IMR-90 (cell line): ENCODE data around the gene KAZN. TPM values are rescaled to one million over a fixed set of nuclear protein-coding genes. Genes with fewer than 3 reads are reported as not detected.

Source experiments
- ATAC-seq: fragments of 200-7000 bp; cut with Tn5 transposase; 2 replicates; pipeline ENCODE4 v1.9.1; 2020; ENCODE audit warnings: low read depth, mild to moderate bottlenecking, moderate library complexity
- BruUV-seq: library from RNA; stranded (reverse); fragments of 400-500 nt; replicated peaks from 2 replicates; lab custom pipeline; 2021; lab: Mats Ljungman, UMichigan
- CTCF ChIA-PET: fragments of 300-600 bp; formaldehyde crosslinking; extraction: SDS; loops from one replicate; lab custom pipeline; 2021; ENCODE audit warnings: antibody characterized with exemption; lab: Yijun Ruan, JAX
- POLR2A ChIA-PET: fragments of 300-600 bp; sonication (Branson Sonifier 250); formaldehyde crosslinking; loops from one replicate; lab custom pipeline; 2022; ENCODE audit warnings: antibody characterized with exemption; ENCODE audit not compliant: unreplicated experiment; lab: Charles Lee
- DNase-seq: peaks from one replicate; pipeline ENCODE4 v3.0.0; 2013
- H2AFZ ChIP-seq: replicated peaks from 2 replicates; pipeline ENCODE3; 2013; ENCODE audit warnings: low read length, mild to moderate bottlenecking; ENCODE audit not compliant: poor library complexity
- H2AK5ac ChIP-seq: 2 replicates; pipeline ENCODE4 v1.6.1; 2013; ENCODE audit warnings: low read depth, low read length, inconsistent platforms
- H2AK9ac ChIP-seq: replicated peaks from 2 replicates; pipeline ENCODE3; 2013; ENCODE audit warnings: mild to moderate bottlenecking, low read depth, low read length, moderate library complexity; ENCODE audit not compliant: poor library complexity
- H2BK120ac ChIP-seq: 2 replicates; pipeline ENCODE4 v1.6.1; 2013; ENCODE audit warnings: low read depth, low read length, inconsistent platforms
- H2BK15ac ChIP-seq: 3 replicates; pipeline ENCODE4 v1.6.1; 2013; ENCODE audit warnings: low read depth, low read length, inconsistent platforms
- H2BK20ac ChIP-seq: 2 replicates; pipeline ENCODE4 v1.6.1; 2013; ENCODE audit warnings: low read depth, mild to moderate bottlenecking, inconsistent platforms, low read length, moderate library complexity
- H2BK5ac ChIP-seq: 2 replicates; pipeline ENCODE4 v1.6.1; 2013; ENCODE audit warnings: mild to moderate bottlenecking, low read depth, low read length, inconsistent platforms; ENCODE audit not compliant: poor library complexity, severe bottlenecking
- H3K14ac ChIP-seq: replicated peaks from 2 replicates; pipeline ENCODE4 v1.6.1; 2013; ENCODE audit warnings: low read depth, low read length, inconsistent platforms
- H3K18ac ChIP-seq: 2 replicates; pipeline ENCODE4 v1.6.1; 2013; ENCODE audit warnings: low read depth, low read length, control low read depth
- H3K23ac ChIP-seq: 2 replicates; pipeline ENCODE4 v1.6.1; 2013; ENCODE audit warnings: low read depth, low read length, inconsistent platforms
- H3K27ac ChIP-seq: 2 replicates; pipeline ENCODE4 v1.5.1; 2013; ENCODE audit warnings: mild to moderate bottlenecking, control low read depth, low read length; ENCODE audit not compliant: insufficient read depth
- H3K27me3 ChIP-seq: 2 replicates; pipeline ENCODE4 v1.6.1; 2013; ENCODE audit warnings: low read length; ENCODE audit not compliant: control insufficient read depth, insufficient read depth
- H3K36me3 ChIP-seq: 2 replicates; pipeline ENCODE4 v1.6.1; 2013; ENCODE audit warnings: low read length, mixed read lengths; ENCODE audit not compliant: control insufficient read depth, insufficient read depth
- H3K4ac ChIP-seq: 2 replicates; pipeline ENCODE4 v1.6.1; 2013; ENCODE audit warnings: low read depth, low read length, inconsistent platforms
- H3K4me1 ChIP-seq: 2 replicates; pipeline ENCODE4 v1.6.1; 2013; ENCODE audit warnings: low read length, mixed read lengths; ENCODE audit not compliant: control insufficient read depth, insufficient read depth
- H3K4me2 ChIP-seq: 2 replicates; pipeline ENCODE4 v1.6.1; 2013; ENCODE audit warnings: low read depth, mild to moderate bottlenecking, control low read depth, low read length, moderate library complexity
- H3K4me3 ChIP-seq: 2 replicates; pipeline ENCODE4 v1.5.1; 2013; ENCODE audit warnings: low read depth, mild to moderate bottlenecking, control low read depth, low read length, moderate library complexity; ENCODE audit not compliant: insufficient read depth
- H3K56ac ChIP-seq: 2 replicates; pipeline ENCODE4 v1.6.1; 2013; ENCODE audit warnings: low read length, inconsistent platforms; ENCODE audit not compliant: insufficient read depth; ENCODE audit errors: extremely low read depth
- H3K79me1 ChIP-seq, 2 experiments: 2 replicates each; pipeline ENCODE4 v1.6.1; 2013; ENCODE audit warnings: low read length in 2 of 2, inconsistent platforms in 1 of 2, low read depth in 1 of 2
- H3K9ac ChIP-seq: 2 replicates; pipeline ENCODE4 v1.6.1; 2013; ENCODE audit warnings: low read depth, low read length, control low read depth
- H3K9me1 ChIP-seq: 2 replicates; pipeline ENCODE4 v1.6.1; 2013; ENCODE audit warnings: low read length, inconsistent platforms; ENCODE audit not compliant: insufficient read depth
- H3K9me3 ChIP-seq: 2 replicates; pipeline ENCODE4 v1.6.1; 2013; ENCODE audit warnings: low read length; ENCODE audit not compliant: control insufficient read depth, insufficient read depth
- H4K20me1 ChIP-seq: 2 replicates; pipeline ENCODE4 v1.6.1; 2013; ENCODE audit warnings: low read length, inconsistent platforms; ENCODE audit not compliant: insufficient read depth
- H4K5ac ChIP-seq: 2 replicates; pipeline ENCODE4 v1.6.1; 2013; ENCODE audit warnings: mild to moderate bottlenecking, low read depth, low read length, control low read depth
- H4K8ac ChIP-seq, 2 experiments: 2 replicates each; pipeline ENCODE4 v1.6.1; 2013; ENCODE audit warnings: low read depth in 2 of 2, low read length in 2 of 2, control low read depth in 1 of 2, inconsistent platforms in 1 of 2
- H4K91ac ChIP-seq: 2 replicates; pipeline ENCODE4 v1.6.1; 2013; ENCODE audit warnings: low read depth, low read length, inconsistent platforms; ENCODE audit not compliant: insufficient read depth
- CTCF ChIP-seq: conservative IDR thresholded peaks from 2 replicates; pipeline ENCODE4 v1.5.1; 2012; ENCODE audit warnings: mild to moderate bottlenecking, low read depth, low read length, improper control_type of control experiment
- POLR2A ChIP-seq: IDR thresholded peaks from 2 replicates; pipeline ENCODE4 v1.6.1; 2012; ENCODE audit warnings: mild to moderate bottlenecking, low read depth, low read length
- RAD21 ChIP-seq: IDR thresholded peaks from 2 replicates; pipeline ENCODE4 v1.6.1; 2012; ENCODE audit warnings: low read length, improper control_type of control experiment
- WGBS, 2 experiments: methylation state at CpG; one replicate each; pipeline versions ENCODE4 v1.1.5 to v1.1.7; 2013; ENCODE audit warnings: missing lambda C conversion rate in 2 of 2; ENCODE audit not compliant: insufficient read length in 1 of 2; ENCODE audit errors: extremely low coverage in 2 of 2; 5-methylcytosine and 5-hydroxymethylcytosine counted together
- dilution Hi-C: fragments of 300-500 bp; cut with HindIII; formaldehyde crosslinking; loops from one replicate; pipeline ENCODE4 v1.14.3; 2018; ENCODE audit warnings: low sequenced_read_pairs; ENCODE audit not compliant: unreplicated experiment
- in situ Hi-C: fragments of 300-500 bp; cut with MboI; formaldehyde crosslinking; loops from 3 replicates; pipeline ENCODE4 v1.14.3; 2019; ENCODE audit warnings: low sequenced_read_pairs, inconsistent platforms, mixed read lengths
- intact Hi-C: fragments of 100-400 bp; cut with micrococcal nuclease; formaldehyde crosslinking; loops from 2 replicates; pipeline ENCODE4 v1.10.0; 2022
- polyA plus RNA-seq, 3 experiments: library from polyadenylated mRNA; depleted of rRNA; stranded (reverse); fragments of >200 nt; gene quantifications; 2 replicates each; pipeline ENCODE4 v1.2.3, GENCODE V29; 2012; ENCODE audit warnings: low replicate concordance in 1 of 3
- total RNA-seq: library from RNA; depleted of rRNA; stranded (reverse); fragments of >200 nt; gene quantifications from 2 replicates; pipeline ENCODE4 v1.2.3, GENCODE V29; 2012

Gene KAZN
- total and polyA plus RNA-seq, 2 of the 4 experiments (the other 2 are of a cell fraction): 5.2 to 10.5 TPM

DNA sequence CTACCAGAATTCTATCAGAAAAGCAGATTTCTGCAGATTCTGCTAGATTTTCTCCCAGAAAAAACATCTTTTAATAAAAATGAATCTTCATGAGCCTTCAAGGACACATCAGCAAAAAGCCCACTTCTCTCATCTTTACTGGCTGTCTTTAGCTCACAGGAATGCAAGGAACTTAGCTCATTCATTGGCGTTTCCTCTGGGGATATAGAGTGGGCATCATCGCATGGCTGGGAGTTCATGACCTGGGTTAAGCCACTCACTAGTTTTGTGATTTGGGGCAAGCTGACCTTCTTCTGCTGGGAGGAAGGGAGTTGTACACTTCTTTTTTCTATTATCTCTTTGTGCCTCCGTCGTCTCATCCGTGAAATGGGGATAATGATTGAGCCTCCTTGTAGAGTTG, 149.7 kb downstream of the KAZN start:
- Histone ChIP-seq H3K56ac (no peak overlapping the region), H3K14ac (no peak overlapping the region), H3K9me1 (no peaks in the 10 kb centered on the region), H4K8ac (no peak overlapping the region), H3K23ac (no peak overlapping the region), H3K4me3 (no peak overlapping the region), H3K36me3 (no peaks in the 10 kb centered on the region), H3K18ac (no peak overlapping the region), H4K5ac (no peak overlapping the region), H2BK20ac (no peak overlapping the region), H3K4me1 (peaks cover 3% of the 10 kb centered on the region; the same call in 1 of the 2 replicates), H2BK15ac (no peak overlapping the region), H3K4ac (no peak overlapping the region), H2AK9ac (no peak overlapping the region), H3K4me2 (no peak overlapping the region), H4K20me1 (no peaks in the 10 kb centered on the region), H4K91ac (no peak overlapping the region), H3K9me3 (no peaks in the 10 kb centered on the region), H2BK5ac (no peak overlapping the region), H3K79me1 (no peaks in the 10 kb centered on the region), H3K27ac (no peak overlapping the region), H3K27me3 (no peaks in the 10 kb centered on the region), H2BK120ac (no peak overlapping the region), H3K9ac (no peak overlapping the region), H2AFZ (no peak overlapping the region), H2AK5ac (no peak overlapping the region)
- CTCF ChIA-PET: no interaction called here
- DNase-seq: no peak
- TF ChIP-seq CTCF: no peak
- no peak for TF ChIP-seq RAD21
- TF ChIP-seq POLR2A: no peak
- POLR2A ChIA-PET: no interaction called here
- dilution Hi-C loops: no loop called here
- in situ Hi-C loops: no loop called here
- WGBS, 2 experiments: no CpG with 5 or more reads among the region's 5 CpGs
- BruUV-seq: no TSS peak
- intact Hi-C loops: loop anchor here (10.0 kb wide), 1 partner anchor 277 kb away; no protein-coding TSS in a partner anchor
- no peak for ATAC-seq
